ENCODE data around the gene SCN4B.

SCN4B gene

DNA sequence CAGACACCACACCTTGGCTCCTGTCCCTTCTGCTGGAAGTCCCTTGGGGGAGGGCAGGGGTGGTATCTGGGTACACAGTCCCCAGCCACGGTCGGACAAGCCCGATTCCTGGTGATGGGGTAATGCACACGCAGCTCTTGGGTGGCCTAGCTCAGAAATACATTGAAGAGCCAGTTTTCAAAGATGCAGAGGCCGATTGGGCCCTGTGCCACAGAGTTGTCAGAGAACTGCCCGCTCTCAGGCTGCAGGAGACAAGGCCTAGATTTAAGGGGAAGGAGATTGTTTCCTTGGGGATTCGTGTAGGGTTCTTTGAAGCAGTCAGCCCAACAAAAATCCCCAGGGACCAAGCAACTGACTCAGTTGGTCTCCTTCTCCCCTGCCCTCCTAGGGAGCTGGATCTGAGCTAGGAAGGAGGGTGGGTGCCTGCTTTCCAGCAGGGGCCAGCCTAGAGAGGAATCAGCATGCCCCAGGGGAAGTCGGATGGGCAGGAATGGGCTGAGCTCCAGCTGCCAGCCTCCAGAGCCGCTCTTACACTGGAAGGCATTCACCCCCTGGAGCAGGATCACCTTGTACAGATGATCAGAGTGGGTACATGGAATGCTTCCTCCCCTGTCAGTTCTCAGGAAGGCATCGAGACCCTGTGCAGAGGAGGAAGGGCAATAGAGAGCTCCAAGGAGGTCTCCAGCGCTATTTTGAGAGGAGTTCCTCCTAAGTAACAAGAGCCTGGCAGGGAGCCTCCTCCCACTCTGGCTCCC, 3.3 kb upstream of the SCN4B start:
- DNase-seq (ENCODE audit: low spot score in 2 of 2): no peak
- Mint-ChIP-seq H3K27ac (ENCODE audit: low read depth) (no peak overlapping the region), H3K9me3 (no peaks in the 10 kb centered on the region), H3K4me1 (peaks cover 24% of the 10 kb centered on the region), H3K4me3 (no peak overlapping the region), H3K27me3 (peaks cover 85% of the 10 kb centered on the region), H3K36me3 (ENCODE audit: insufficient read depth) (peaks cover 5% of the 10 kb centered on the region)
- no peak for ATAC-seq (replicated peaks; ENCODE audit: extremely low read depth, poor library complexity, severe bottlenecking)

DNA sequence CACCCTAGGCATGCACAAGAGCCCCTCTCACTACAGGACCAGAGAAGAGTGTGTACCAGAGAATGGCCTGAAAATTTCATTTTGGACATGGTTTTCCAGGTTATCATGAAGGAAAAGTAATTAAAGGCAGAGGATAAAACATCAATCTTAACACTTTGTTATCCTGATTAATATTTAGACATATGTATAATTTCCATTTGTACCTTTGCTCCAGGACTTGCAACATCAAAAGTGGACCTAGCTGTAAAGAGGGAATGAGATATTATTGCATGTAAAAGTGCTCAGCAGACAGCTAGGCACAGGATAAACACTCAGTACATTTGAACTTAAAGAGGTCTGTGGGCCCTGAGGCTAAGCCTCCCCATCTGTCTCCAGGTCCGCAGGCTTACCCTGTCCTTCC, 2.0 kb upstream of the SCN4B start:
- peaks cover 5% of the 10 kb centered on the region for H3K36me3 Mint-ChIP-seq (ENCODE audit: insufficient read depth)
- peaks cover 77% of the 10 kb centered on the region for H3K27me3 Mint-ChIP-seq
- DNase-seq (ENCODE audit: low spot score in 2 of 2): no peak
- no peaks in the 10 kb centered on the region for H3K9me3 Mint-ChIP-seq
- peaks cover 24% of the 10 kb centered on the region for H3K4me1 Mint-ChIP-seq
- H3K27ac Mint-ChIP-seq (ENCODE audit: low read depth): no peak overlapping the region
- ATAC-seq (replicated peaks; ENCODE audit: extremely low read depth, poor library complexity, severe bottlenecking): no peak
- H3K4me3 Mint-ChIP-seq: no peak overlapping the region

DNA sequence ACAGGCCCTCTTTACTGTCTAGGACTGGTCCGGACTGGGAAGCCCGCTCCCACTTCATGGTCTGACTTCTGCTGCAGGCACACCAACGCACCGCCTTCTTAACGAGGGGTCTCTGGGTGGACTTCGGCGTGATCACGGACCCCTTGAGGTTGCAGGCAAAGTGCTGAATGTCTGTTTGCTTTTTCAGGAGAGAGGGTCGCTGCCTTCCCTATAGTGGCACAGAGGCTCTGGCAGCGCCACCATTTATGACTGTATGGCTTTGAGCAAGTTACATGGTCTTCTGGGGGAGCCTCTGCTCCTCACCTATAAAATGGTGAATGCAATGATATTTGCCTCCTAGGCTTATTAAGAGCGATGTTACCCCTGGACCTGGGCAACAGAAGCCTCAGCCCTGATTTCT, 1.4 kb upstream of the SCN4B start:
- H3K27ac Mint-ChIP-seq (ENCODE audit: low read depth): no peak overlapping the region
- H3K27me3 Mint-ChIP-seq: peaks cover 70% of the 10 kb centered on the region
- H3K36me3 Mint-ChIP-seq (ENCODE audit: insufficient read depth): peaks cover 5% of the 10 kb centered on the region
- H3K4me3 Mint-ChIP-seq: peak overlapping the region; percentile 60
- ATAC-seq (replicated peaks; ENCODE audit: extremely low read depth, poor library complexity, severe bottlenecking) (no peak), DNase-seq (ENCODE audit: low spot score in 2 of 2) (no peak)
- H3K9me3 Mint-ChIP-seq: no peaks in the 10 kb centered on the region
- H3K4me1 Mint-ChIP-seq: peaks cover 24% of the 10 kb centered on the region

DNA sequence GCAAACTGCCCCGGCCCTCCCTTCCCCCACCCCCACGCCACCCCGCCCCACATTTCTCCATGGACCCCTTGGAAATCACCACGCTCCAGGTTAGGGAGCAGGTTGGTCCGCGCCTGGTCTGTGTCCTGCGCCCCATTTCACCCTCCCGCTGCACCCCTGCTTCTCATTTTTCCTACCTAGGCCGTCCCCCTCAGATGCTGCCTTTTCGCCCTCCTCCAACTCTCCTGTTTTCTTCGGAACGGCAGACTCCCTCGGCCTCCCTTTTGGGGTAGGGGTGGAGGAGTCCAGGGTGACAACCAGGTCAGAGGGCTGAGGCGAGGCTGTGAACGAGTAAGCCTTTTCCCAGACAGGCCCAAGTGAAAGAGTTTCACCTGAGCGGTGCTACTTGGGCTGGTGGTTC, 893 bp upstream of the SCN4B start:
- ATAC-seq (replicated peaks; ENCODE audit: extremely low read depth, poor library complexity, severe bottlenecking) (no peak), DNase-seq (ENCODE audit: low spot score in 2 of 2) (no peak)
- Mint-ChIP-seq H3K27me3 (peaks cover 66% of the 10 kb centered on the region), H3K9me3 (no peaks in the 10 kb centered on the region), H3K4me1 (peaks cover 24% of the 10 kb centered on the region), H3K4me3 (peak overlapping the region; percentile 60), H3K36me3 (ENCODE audit: insufficient read depth) (peaks cover 5% of the 10 kb centered on the region), H3K27ac (ENCODE audit: low read depth) (no peak overlapping the region)

DNA sequence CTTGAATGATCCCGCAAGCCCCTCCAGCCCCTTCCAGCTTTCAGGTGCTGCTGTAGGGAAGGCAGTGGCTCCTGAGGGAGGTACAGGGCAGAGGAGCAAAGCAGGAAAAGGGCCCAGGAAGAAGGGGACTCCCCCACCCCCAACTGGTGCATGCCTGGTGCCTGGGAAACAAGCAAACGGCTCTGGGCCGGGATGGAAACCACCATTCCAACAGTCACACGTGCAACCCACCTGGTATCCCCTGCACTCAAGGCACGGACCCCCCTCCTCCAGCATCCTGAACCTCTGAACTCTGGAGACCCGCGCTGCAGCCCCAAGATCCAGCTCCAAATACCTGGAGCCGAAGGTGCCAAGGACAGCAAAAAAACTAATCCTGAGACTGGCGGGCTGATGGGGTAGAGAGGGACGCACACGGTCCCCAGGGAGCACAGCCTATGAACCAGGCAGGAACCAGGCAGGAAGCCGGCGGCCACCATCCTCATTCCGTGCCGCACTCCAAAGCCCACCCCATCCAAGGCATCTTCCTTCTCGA, 537 bp downstream of the SCN4B start:
- H3K4me3 Mint-ChIP-seq: peak overlapping the region; percentile 54
- H3K36me3 Mint-ChIP-seq (ENCODE audit: insufficient read depth): peaks cover 5% of the 10 kb centered on the region
- DNase-seq (ENCODE audit: low spot score in 2 of 2) (no peak), ATAC-seq (replicated peaks; ENCODE audit: extremely low read depth, poor library complexity, severe bottlenecking) (no peak)
- H3K9me3 Mint-ChIP-seq: no peaks in the 10 kb centered on the region
- peaks cover 51% of the 10 kb centered on the region for H3K27me3 Mint-ChIP-seq
- no peak overlapping the region for H3K27ac Mint-ChIP-seq (ENCODE audit: low read depth)
- peaks cover 17% of the 10 kb centered on the region for H3K4me1 Mint-ChIP-seq

DNA sequence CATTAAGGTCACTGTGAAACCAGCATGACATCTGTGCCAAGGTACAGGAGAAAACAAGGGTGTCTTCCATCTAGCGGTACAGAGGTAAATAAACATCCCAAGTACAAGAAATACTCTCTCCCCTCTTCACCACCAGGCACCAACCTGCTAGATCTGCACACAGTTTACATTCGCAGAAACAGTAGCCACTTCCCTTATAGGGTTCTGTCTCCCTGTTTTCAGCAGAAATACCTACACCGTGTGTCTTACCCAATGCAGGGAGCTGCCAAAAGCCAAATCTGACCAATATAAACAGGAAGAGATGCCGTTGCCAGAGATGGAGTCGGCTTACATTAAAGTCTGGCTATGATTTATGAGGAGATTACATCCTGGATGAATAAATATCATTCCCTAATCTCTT, 1.2 kb downstream of the SCN4B start:
- H3K4me3 Mint-ChIP-seq: no peak overlapping the region

DNA sequence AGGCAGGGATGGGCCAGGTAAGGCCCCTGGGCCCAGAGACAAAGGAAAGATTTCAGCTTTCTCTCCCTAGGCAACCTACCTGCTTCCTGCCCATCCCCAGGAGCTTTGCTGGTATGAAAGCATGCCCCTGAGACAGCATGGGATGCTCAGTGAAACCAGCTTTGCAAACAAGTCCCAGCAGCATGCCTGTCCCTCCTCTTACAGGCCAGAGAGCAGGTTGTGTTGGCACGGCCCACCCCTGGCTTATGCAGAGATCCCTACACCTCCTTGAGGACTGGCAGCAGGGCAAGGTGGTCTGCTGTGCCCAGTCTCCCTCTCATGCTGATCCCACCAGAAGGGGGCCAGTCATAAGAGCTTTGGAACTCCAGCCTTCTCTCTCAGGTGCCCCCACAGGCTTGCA, 3.1 kb downstream of the SCN4B start:
- Mint-ChIP-seq H3K27ac (ENCODE audit: low read depth) (no peak overlapping the region), H3K9me3 (no peaks in the 10 kb centered on the region), H3K4me1 (peaks cover 8% of the 10 kb centered on the region), H3K36me3 (ENCODE audit: insufficient read depth) (peaks cover 6% of the 10 kb centered on the region), H3K27me3 (peaks cover 31% of the 10 kb centered on the region), H3K4me3 (no peak overlapping the region)
- DNase-seq (ENCODE audit: low spot score in 2 of 2): no peak
- ATAC-seq (replicated peaks; ENCODE audit: extremely low read depth, poor library complexity, severe bottlenecking): no peak

More for the DNA sequence above, 1.2 kb downstream of the SCN4B start:
- ATAC-seq (replicated peaks; ENCODE audit: extremely low read depth, poor library complexity, severe bottlenecking): no peak
- H3K27ac Mint-ChIP-seq (ENCODE audit: low read depth): no peak overlapping the region
- H3K36me3 Mint-ChIP-seq (ENCODE audit: insufficient read depth): peaks cover 5% of the 10 kb centered on the region
- H3K9me3 Mint-ChIP-seq: no peaks in the 10 kb centered on the region
- H3K4me1 Mint-ChIP-seq: peaks cover 11% of the 10 kb centered on the region
- H3K27me3 Mint-ChIP-seq: peaks cover 45% of the 10 kb centered on the region
- no peak for DNase-seq (ENCODE audit: low spot score in 2 of 2)

DNA sequence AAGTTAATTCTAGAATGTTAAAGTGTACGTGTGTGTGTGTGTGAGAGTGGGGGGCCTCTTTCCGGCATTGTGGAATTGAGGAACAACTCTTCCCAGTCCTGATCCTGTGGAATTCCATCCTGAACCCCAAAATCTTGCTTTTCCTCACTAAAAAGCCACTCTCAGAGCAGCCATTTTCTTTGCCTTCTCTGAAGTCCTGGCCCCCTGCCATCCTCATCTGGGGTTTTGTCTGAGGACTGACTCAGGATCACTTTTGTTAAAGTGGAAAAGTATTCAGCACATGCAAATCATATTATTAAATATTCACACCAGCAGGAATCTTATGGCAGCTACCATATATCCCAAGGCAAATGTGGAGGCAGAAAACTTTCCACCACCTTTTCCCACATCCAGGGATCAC, 3.8 kb downstream of the SCN4B start:
- Mint-ChIP-seq H3K9me3 (no peaks in the 10 kb centered on the region), H3K36me3 (ENCODE audit: insufficient read depth) (peaks cover 4% of the 10 kb centered on the region), H3K27ac (ENCODE audit: low read depth) (no peak overlapping the region), H3K27me3 (peaks cover 31% of the 10 kb centered on the region), H3K4me3 (no peak overlapping the region), H3K4me1 (peaks cover 6% of the 10 kb centered on the region)
- DNase-seq (ENCODE audit: low spot score in 2 of 2) (no peak), ATAC-seq (replicated peaks; ENCODE audit: extremely low read depth, poor library complexity, severe bottlenecking) (no peak)

DNA sequence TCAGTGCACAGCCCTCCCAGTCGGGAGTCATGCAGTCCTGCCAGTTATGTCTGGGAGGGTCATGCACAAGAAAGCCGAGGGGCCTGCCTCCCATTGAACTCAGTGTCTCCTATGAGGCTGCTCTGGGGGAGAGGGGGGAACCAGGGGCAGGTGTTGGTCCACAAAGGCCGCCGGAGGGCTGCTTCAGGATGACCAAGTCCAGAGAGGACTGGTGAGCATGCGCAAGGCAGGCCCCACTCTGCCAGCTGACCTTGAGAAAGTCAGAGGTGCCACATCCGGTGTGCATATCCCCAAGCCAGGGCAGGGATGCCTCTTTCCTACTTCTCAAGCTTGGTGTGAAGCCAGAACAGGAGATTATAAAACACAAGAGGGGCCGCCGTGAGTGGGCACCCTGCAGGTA, 4.4 kb downstream of the SCN4B start:
- Mint-ChIP-seq H3K4me3 (no peak overlapping the region), H3K4me1 (no peaks in the 10 kb centered on the region), H3K9me3 (no peaks in the 10 kb centered on the region), H3K36me3 (ENCODE audit: insufficient read depth) (peaks cover 4% of the 10 kb centered on the region), H3K27ac (ENCODE audit: low read depth) (no peak overlapping the region), H3K27me3 (peaks cover 31% of the 10 kb centered on the region)
- ATAC-seq (replicated peaks; ENCODE audit: extremely low read depth, poor library complexity, severe bottlenecking) (no peak), DNase-seq (ENCODE audit: low spot score in 2 of 2) (no peak)

DNA sequence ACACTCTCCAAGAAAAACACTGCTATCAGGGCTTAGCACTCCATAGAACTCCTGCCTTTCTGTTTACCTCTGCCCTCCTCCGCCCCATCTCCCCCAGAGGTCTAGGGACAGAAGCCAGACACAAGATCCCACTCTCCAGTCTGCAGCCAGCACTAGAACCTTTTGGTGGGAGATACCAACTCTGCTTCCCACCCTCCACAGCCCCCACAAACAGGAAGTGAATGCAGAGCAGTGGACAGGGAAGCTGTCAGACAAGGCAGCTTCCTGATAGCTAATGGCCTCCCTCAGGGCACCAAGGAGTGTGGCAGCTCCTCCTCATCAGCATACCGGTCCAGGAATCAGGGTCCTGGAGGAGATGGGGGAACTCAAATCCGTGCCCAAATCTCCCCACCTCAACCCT, 5.1 kb downstream of the SCN4B start:
- H3K27me3 Mint-ChIP-seq: peaks cover 36% of the 10 kb centered on the region
- ATAC-seq (replicated peaks; ENCODE audit: extremely low read depth, poor library complexity, severe bottlenecking) (no peak), DNase-seq (ENCODE audit: low spot score in 2 of 2) (no peak)
- peaks cover 4% of the 10 kb centered on the region for H3K36me3 Mint-ChIP-seq (ENCODE audit: insufficient read depth)
- H3K9me3 Mint-ChIP-seq: no peaks in the 10 kb centered on the region
- no peak overlapping the region for H3K27ac Mint-ChIP-seq (ENCODE audit: low read depth)
- H3K4me3 Mint-ChIP-seq: no peak overlapping the region
- no peaks in the 10 kb centered on the region for H3K4me1 Mint-ChIP-seq

DNA sequence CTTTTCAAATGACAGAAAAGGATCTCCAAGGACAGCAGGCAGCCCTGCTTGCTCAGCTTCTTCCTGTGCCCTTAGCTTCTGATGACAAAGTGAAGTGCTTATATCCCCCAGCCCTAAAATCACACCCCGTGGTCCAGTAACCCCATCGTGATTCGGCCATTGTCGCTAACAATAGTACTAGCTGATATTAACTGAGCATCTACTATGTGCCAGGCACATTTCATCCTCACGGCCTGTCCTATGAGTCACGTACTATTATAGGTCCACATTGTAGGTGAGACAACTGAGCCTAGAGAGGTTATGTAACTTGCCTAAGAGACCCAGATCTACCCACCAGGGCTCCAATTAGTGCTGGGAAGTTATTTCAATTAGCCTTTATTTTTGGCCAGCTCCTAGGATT, 6.1 kb downstream of the SCN4B start:
- no peak overlapping the region for H3K27ac Mint-ChIP-seq (ENCODE audit: low read depth)
- peaks cover 45% of the 10 kb centered on the region for H3K27me3 Mint-ChIP-seq
- peak overlapping the region; percentile 74 for H3K4me3 Mint-ChIP-seq
- H3K4me1 Mint-ChIP-seq: no peaks in the 10 kb centered on the region
- peaks cover 2% of the 10 kb centered on the region for H3K36me3 Mint-ChIP-seq (ENCODE audit: insufficient read depth)
- ATAC-seq (replicated peaks; ENCODE audit: extremely low read depth, poor library complexity, severe bottlenecking) (no peak), DNase-seq (ENCODE audit: low spot score in 2 of 2) (no peak)
- no peaks in the 10 kb centered on the region for H3K9me3 Mint-ChIP-seq

DNA sequence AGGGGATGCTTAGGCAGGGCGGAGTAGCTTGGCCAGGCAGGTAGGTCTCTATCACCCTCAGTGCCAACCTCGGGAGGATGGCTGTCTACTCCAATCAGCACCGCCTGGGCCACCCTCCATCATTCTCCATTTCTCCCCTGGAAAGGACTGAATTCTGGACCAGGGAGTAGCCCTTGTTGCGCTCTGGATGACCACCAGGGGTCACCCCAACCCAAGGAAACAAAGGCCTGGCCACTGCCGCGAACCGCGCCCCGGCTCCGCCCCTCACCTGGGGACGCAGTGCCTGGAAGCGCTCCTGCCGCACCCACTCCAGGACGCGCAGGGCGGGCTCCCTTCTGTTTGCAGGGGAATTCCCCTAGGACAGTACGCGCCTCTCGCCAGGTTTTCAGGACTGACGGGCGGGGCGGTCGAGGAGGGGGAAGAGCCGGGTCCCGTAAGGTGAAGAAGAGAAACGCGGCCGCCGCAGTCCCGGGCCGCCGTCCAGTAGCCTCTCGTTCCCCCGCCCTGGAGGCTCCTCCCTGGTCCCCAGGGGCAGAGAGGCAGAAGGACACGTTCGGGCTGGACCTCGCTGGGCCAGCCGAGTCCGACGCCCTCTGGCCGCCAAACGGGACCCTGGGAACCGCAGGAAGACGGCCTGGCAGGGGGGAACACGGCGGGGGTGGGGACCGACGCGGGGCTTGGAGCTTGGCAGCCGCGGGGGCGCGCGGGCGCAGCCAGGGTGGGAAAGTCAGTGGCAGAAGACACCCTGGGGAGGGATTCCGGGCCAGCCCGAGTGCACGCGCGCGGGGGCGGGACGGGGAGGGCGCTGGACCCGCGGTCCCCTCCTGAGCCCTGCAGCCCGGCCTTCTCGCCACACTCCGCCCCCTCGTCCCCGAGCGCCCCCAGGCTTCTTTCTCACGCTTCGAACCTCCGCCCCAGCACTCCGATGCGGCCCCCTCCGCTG, 7.1 kb downstream of the SCN4B start:
- Mint-ChIP-seq H3K9me3 (no peaks in the 10 kb centered on the region), H3K27ac (ENCODE audit: low read depth) (no peak overlapping the region), H3K4me1 (no peaks in the 10 kb centered on the region), H3K36me3 (ENCODE audit: insufficient read depth) (peaks cover 2% of the 10 kb centered on the region), H3K27me3 (peaks cover 45% of the 10 kb centered on the region), H3K4me3 (peak overlapping the region; percentile 74)
- ATAC-seq (replicated peaks; ENCODE audit: extremely low read depth, poor library complexity, severe bottlenecking) (peak; percentile 79), DNase-seq (ENCODE audit: low spot score in 2 of 2) (peak; percentile 71 to 80)

Data from central memory CD8-positive, alpha-beta T cell (primary cell).